ENCODE results near the gene SYCP1.
"Not testable (repeated sequence)": the region's sequence is repeated elsewhere in the genome, so short reads cannot be mapped to it uniquely, and the experiment has no call there.

The SYCP1 gene, protein sequence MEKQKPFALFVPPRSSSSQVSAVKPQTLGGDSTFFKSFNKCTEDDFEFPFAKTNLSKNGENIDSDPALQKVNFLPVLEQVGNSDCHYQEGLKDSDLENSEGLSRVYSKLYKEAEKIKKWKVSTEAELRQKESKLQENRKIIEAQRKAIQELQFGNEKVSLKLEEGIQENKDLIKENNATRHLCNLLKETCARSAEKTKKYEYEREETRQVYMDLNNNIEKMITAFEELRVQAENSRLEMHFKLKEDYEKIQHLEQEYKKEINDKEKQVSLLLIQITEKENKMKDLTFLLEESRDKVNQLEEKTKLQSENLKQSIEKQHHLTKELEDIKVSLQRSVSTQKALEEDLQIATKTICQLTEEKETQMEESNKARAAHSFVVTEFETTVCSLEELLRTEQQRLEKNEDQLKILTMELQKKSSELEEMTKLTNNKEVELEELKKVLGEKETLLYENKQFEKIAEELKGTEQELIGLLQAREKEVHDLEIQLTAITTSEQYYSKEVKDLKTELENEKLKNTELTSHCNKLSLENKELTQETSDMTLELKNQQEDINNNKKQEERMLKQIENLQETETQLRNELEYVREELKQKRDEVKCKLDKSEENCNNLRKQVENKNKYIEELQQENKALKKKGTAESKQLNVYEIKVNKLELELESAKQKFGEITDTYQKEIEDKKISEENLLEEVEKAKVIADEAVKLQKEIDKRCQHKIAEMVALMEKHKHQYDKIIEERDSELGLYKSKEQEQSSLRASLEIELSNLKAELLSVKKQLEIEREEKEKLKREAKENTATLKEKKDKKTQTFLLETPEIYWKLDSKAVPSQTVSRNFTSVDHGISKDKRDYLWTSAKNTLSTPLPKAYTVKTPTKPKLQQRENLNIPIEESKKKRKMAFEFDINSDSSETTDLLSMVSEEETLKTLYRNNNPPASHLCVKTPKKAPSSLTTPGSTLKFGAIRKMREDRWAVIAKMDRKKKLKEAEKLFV

GRCh38 chr1:114854693-114855320, at the start of gene SYCP1:
TSS of gene SYCP1 (plus strand) at chr1:114854863. CDS start at chr1:114855465, 602 bp downstream.
- DNase-seq (ENCODE audit: low spot score): no peak

DNA sequence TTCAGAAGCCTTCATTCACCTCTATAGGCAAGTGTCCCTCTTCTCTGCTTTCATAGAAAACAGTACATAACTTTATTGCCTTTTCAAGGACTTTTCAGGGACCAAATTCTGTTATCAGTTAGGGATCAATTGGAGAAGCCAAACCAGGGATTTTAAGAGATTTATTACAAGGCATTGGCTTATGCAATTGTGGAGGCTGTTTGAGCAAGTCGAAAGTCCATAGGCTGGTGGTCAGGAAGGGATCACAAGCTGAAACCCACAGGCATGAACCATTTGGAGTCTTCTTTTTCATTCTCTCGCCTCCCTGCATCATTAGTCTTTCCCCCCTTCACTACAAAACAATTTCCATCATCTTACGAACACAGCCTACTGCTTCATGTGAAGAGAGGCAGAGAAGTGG, 34.8 kb upstream of the SYCP1 start:
- DNase-seq (ENCODE audit: low spot score): no peak

- DNase-seq (ENCODE audit: low spot score): no peak
Measured at GRCh38 chr1:114820392-114820791, 34.3 kb upstream of the SYCP1 start.

DNA sequence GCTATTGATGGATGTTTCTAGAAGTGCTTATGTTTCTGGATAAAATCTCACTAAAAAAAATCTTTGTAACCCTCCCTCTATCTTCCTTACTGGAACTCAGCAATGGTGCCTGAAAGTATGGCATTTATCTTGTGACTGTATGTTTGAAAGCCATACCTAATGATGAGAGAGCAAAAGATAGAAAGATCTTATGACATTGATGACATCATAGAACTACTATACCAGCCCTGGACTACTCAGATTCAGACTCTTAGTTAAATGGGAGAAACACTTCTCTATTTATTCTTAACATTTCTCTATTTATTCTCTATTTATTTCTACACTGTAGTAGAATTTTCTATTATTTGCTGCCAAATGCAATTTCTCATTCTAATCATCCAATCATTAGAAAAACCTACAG, 32.7 kb upstream of the SYCP1 start:
- DNase-seq (ENCODE audit: low spot score): no peak

GRCh38 chr1:114828251-114828650, 26.4 kb upstream of the SYCP1 start:
- no peak for DNase-seq (ENCODE audit: low spot score)

DNA sequence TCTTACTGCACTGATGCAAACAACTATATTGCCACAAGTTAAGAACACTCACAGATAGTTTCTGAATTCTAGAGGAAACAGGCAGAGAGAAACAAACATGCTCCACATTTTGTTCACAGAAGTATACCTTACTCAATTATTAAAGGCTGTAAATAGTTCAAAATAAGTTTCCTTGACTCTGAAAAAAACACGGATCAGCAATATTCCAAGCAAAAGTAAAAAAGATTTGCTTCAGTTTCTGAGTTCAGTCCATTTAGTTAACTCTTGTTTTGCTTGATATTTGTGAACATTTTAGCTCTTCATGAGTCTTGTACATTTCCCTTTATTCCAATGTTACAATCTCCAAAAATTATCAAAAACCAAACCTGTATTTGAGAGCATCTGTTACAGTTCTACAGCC, 24.6 kb upstream of the SYCP1 start:
- not testable (repeated sequence) for DNase-seq (ENCODE audit: low spot score)

DNA sequence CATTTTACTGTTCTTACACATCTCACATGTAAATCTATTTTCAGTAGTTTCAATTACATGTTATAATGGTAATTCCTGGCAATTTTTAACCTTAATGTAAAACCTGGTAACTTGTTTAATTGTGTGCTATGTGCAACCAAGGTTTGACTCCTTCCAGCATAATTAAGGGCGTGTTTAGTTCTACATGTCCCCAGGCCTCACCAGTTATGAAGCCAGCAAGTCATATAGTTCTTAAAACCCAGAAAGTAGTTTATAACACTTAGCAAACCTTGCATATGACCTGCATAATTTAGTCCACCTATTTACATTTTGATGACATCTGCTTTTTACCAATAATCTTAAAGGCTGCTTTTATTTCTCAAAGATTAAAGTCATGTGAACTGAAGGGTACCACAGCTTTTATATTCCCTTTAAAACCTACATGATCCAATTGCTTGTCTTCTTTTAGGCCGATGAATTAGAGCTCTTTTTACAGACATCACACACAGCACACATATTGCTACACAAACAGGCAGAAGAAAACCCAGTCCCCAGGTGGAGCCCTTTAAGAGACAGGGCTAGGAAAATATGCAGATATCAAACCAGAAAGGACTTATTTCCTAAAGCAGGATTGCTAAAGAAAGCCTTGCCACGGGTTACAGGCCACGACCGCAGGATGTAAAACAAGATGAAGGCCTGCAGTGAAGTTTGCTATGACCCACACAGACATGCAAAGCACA, 23.2 kb upstream of the SYCP1 start:
- DNase-seq (ENCODE audit: low spot score): no peak

GRCh38 chr1:114832057-114832456, 22.6 kb upstream of the SYCP1 start:
- no peak for DNase-seq (ENCODE audit: low spot score)

DNA sequence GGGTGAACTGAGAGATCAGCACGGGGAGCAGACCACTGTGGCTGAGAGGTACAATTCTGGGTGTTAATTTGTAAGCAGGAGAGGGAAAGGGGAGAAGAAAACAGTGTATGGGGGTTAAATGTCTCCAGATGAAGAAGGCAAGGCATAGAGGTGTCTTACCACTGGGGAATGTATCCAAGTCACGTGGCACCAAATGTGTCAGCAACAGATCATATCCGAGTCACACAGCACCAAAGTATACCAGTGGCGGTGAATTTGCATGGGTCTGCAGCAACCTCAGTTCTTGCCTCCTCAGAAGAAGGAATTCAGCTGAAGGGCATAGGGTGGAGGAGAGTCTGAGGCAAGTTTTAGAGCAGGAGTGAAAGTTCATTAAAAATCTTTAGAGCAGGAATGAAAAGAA, 21.2 kb upstream of the SYCP1 start:
- DNase-seq (ENCODE audit: low spot score): no peak

DNA sequence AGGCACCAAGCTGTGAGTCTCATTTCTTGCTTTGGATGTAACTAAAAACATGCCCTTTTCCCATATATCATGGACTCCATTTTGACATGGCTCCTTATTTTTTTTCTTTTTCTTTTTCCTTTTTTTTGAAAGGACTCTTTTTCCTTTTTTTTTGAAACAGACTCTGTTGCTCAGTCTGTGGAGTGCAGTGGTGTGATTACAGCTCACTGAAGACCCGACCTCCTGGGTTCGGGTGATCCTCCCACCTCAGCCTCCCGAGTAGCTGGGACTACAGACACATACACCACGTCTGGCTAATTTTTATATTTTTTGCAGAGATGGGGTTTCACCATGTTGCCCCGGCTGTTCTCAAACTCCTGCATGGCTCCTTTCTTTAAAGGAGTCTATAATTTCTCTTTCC, 10.4 kb upstream of the SYCP1 start:
- no peak for DNase-seq (ENCODE audit: low spot score)

DNA sequence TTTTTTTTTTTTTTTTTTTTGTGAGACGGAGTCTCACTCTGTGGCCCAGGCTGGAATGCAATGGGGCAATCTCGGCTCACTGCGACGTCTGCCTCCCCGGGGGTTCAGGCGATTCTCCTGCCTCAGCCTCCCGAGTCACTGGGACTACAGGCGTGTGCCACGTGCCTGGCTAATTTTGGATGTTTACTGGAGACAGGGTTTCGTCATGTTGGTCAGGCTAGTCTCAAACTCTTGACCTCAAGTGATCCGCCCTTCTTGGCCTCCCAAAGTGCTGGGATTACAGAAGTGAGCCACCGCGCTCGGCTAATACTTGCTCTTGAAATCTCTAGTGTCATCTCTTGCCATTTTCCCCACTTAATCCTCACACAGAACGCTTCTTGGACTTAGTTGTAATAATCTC, 1.1 kb upstream of the SYCP1 start:
- DNase-seq (ENCODE audit: low spot score): no peak

- DNase-seq (ENCODE audit: low spot score): no peak
Measured at GRCh38 chr1:114861384-114861783, 6.7 kb downstream of the SYCP1 start.

DNA sequence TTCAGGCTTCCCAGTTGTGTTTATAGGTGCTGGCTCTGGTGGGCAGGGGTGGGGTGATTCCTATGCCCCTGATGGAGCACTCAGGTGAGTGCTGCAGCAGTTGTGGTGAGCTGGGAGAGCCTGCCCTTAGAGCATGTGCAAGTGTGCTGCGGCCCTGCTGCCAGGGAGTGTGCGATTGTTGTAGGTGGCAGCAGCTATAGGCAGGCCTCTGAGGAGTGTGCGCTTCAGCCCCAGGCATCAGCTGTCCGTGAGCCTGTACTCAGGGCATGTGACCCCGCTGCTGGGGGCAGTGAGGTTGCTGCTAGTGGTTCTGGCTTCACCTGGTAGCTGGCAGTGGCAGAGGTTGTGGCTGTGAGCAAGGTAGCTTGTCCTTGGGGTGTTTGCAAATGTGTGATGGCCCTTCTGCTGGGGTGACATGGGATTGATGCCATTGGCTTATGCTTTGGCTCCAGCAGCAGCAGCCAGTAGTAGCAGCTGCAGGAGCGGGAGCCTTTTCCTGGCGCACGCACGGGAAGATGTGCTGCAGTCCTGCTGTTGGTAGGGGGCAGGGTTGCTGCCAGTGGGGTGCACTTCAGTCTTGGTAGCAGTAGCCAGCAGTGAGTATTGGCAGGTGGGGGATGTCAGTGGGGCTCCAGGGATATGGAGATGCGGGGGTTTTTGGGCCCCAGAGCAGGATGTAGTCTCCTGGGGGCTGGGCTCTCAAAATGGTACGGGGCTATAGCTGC, 37.7 kb downstream of the SYCP1 start:
- DNase-seq (ENCODE audit: low spot score): no peak

DNA sequence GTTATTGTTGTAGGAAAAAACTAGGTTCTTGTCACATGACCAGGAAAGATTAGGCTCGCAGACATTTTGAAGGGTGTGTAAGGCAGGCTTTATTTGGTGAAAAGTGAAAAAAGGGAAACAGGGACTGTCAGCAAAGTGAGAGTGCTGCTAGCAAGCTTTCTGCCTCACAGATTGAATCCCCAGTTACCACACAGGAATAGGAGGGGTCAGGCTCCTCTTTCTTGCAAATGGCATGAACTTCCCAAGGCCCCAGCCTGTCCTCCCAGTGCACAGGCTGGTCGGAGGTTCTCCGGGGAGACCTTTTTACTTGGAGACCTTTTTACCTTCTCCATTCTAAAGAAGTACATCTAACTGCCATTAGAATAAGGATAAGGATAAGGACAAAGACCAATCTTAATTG, 42.1 kb downstream of the SYCP1 start:
- DNase-seq (ENCODE audit: low spot score): no peak

- DNase-seq (ENCODE audit: low spot score): no peak
Measured at GRCh38 chr1:114901814-114902213, 47.2 kb downstream of the SYCP1 start.

DNA sequence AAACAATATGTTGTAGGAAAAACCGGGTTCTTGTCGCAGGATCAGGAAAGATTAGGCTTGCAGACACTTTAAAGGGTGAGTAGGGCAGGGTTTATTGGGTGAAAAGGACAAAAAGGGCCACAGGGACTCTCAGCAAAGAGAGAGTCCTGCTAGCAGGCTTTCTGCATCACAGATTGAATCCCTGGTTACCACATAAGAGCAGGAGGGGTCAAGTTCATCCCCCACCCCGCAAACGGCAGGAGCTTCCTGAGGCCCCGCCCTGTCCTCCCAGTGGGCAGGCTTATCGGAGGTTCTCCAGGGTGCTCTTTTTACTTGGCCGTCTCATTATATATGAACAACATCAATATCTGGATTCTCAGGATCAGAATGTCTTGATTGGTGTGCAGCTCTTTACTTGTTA, 47.7 kb downstream of the SYCP1 start:
- no peak for DNase-seq (ENCODE audit: low spot score)

GRCh38 chr1:114903480-114903879, 48.8 kb downstream of the SYCP1 start:
- no peak for DNase-seq (ENCODE audit: low spot score)

DNA sequence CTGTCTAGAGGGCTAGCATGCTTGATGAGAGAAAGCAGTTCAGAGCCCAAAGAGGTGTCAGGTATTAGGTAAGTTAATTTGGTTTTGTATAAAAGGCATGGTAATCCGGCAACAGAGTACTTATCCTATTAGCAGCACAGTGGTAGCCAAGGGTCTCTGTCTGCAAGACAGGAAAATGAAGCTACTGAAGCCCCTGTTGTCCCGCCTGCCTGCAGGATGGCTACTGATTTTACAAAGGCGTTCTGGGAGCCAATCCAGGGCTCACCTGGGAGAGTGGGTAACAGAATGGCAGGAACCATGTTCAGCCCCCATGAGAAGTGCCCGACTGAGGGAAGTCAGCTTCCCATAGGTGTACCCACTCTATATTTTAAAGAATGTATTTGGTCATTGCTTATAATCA, 61.1 kb downstream of the SYCP1 start:
- DNase-seq (ENCODE audit: low spot score): not testable (repeated sequence)

DNA sequence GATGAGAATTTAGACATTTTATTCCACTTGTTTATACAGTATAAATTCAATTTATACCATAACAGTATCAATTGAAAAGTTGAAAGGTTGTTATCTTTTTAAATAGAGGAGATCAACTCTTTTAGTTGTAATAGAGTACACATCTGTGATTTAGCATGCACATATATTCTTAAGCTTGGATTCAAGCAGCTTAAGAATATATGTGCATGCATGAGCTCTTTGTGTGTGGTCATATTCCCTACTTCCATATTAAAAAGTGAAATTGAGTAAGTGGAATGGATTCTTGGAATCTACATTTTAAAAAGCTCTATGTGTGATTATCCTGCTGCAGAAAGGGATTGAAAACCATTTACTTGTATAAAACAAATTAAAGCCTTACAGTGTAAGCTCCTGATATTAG, 71.9 kb downstream of the SYCP1 start:
- no peak for DNase-seq (ENCODE audit: low spot score)

- DNase-seq (ENCODE audit: low spot score): no peak
Measured at GRCh38 chr1:114927401-114927800, 72.7 kb downstream of the SYCP1 start.

- no peak for DNase-seq (ENCODE audit: low spot score)
Measured at GRCh38 chr1:114956570-114956969, 101.9 kb downstream of the SYCP1 start.

All from hepatic stellate cell (primary cell).